ENCODE data around the gene INPP5A. TPM values are rescaled to one million over a fixed set of nuclear protein-coding genes. Genes with fewer than 3 reads are reported as not detected.

Gene INPP5A
- total RNA-seq, 1 donor from 2014 or later, result 35.4 TPM

DNA sequence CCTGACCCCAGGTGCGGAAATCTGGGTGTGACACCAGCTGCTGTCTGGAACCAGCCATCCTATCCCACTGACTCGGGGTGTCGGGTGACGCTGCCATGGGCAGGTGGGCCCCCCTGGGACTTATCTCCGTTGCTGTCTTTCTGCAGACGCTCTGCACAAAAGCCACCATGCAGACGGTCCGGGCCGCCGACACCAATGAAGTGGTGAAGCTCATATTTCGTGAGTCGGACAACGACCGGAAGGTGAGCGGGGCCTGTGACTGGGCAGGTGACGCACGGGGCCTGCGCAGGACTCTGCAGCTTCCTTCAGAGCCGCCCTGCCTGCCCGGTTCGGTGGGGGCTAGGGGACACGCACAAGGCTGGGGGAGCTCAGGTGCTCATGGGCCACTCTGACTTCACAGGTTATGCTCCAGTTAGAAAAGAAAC is 211.8 kb downstream of the INPP5A start:
- TF ChIP-seq, protein P1, sequence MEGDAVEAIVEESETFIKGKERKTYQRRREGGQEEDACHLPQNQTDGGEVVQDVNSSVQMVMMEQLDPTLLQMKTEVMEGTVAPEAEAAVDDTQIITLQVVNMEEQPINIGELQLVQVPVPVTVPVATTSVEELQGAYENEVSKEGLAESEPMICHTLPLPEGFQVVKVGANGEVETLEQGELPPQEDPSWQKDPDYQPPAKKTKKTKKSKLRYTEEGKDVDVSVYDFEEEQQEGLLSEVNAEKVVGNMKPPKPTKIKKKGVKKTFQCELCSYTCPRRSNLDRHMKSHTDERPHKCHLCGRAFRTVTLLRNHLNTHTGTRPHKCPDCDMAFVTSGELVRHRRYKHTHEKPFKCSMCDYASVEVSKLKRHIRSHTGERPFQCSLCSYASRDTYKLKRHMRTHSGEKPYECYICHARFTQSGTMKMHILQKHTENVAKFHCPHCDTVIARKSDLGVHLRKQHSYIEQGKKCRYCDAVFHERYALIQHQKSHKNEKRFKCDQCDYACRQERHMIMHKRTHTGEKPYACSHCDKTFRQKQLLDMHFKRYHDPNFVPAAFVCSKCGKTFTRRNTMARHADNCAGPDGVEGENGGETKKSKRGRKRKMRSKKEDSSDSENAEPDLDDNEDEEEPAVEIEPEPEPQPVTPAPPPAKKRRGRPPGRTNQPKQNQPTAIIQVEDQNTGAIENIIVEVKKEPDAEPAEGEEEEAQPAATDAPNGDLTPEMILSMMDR (conservative IDR thresholded peaks at IDR 0.05), result no peak
- Mint-ChIP-seq H3K4me3 (no peak overlapping the region), H3K9me3 (no peaks in the 10 kb centered on the region), H3K36me3 (ENCODE audit: low read depth) (no peaks in the 10 kb centered on the region), H3K27ac (ENCODE audit: unreplicated experiment) (no peak overlapping the region), H3K4me1 (peaks cover 14% of the 10 kb centered on the region), H3K27me3 (ENCODE audit: low read depth) (peaks cover 52% of the 10 kb centered on the region)
- no peak for DNase-seq (ENCODE audit: low read depth, low spot score)

DNA sequence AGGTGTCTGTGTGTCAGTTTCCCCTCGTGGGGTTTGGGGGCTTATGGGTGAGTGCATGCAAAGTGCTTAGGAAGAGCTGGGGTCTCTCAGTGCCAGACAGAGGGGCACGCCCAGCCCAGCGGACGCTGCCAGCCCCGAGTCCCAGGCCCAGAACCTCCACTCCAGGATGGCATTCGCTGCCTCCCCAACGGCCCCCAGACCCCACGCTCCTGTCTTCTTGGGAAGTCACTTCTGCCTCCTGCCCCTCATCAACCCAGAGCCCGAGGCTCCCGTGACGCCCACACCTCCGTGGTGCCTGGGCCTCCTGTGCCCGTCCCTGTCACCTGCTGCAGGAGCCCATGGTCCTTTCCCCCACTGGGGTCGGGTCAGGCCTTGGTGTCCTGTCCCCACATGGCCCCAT is 213.3 kb downstream of the INPP5A start:
- peaks cover 12% of the 10 kb centered on the region for H3K4me1 Mint-ChIP-seq
- no peak overlapping the region for H3K4me3 Mint-ChIP-seq
- H3K27me3 Mint-ChIP-seq (ENCODE audit: low read depth), result peaks cover 49% of the 10 kb centered on the region
- peaks cover 10% of the 10 kb centered on the region for H3K36me3 Mint-ChIP-seq (ENCODE audit: low read depth)
- no peak for DNase-seq (ENCODE audit: low read depth, low spot score)
- H3K9me3 Mint-ChIP-seq, result peaks cover 6% of the 10 kb centered on the region
- TF ChIP-seq, protein P1 (conservative IDR thresholded peaks at IDR 0.05), result no peak
- H3K27ac Mint-ChIP-seq (ENCODE audit: unreplicated experiment), result no peak overlapping the region

DNA sequence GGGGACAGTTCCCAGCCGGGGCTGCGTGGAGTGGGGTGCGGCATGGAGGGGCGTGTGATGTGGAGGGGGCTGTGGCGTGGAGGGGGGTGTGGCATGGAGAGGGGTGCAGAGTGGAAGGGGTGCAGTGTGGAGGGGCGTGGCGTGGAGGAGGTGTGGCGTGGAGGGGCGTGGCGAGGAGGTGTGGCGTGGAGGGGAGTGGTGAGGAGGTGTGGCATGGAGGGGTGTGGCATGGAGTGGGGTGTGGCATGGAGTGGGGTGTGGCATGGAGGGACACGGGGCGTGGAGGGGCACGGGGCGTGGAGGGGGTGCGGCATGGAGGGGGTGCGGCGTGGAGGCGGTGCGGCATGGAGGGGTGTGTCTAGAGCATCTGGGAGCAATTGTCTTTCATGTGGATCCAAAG is 214.8 kb downstream of the INPP5A start:
- TF ChIP-seq, protein P1 (conservative IDR thresholded peaks at IDR 0.05), result no peak
- Mint-ChIP-seq H3K27ac (ENCODE audit: unreplicated experiment) (no peak overlapping the region), H3K9me3 (peaks cover 6% of the 10 kb centered on the region), H3K36me3 (ENCODE audit: low read depth) (peaks cover 21% of the 10 kb centered on the region), H3K4me3 (no peak overlapping the region), H3K27me3 (ENCODE audit: low read depth) (peaks cover 36% of the 10 kb centered on the region), H3K4me1 (no peaks in the 10 kb centered on the region)
- DNase-seq (ENCODE audit: low read depth, low spot score), result no peak

DNA sequence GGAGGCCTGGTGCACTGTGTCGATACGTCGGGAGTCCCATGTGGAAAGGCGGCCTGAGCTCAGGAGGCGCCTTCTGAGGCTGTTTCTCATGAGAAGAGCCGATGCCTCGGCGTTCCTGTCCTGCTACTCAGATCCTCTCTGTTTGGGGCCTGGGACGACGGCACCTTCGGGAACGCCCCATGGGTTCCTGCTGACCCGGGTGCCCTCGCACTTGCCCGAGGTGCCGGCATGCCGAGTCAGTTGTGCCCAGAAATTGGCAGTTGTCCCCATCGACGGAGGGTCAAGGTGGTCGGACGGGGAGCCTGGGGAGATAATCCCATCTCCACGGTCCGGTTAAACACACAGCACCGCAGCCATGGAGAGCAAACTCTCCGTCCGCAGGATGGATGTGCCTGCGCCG is 215.4 kb downstream of the INPP5A start:
- Mint-ChIP-seq H3K27me3 (ENCODE audit: low read depth) (peaks cover 32% of the 10 kb centered on the region), H3K9me3 (peaks cover 6% of the 10 kb centered on the region), H3K36me3 (ENCODE audit: low read depth) (peaks cover 22% of the 10 kb centered on the region), H3K27ac (ENCODE audit: unreplicated experiment) (no peak overlapping the region), H3K4me3 (no peak overlapping the region), H3K4me1 (no peaks in the 10 kb centered on the region)
- TF ChIP-seq, protein P1 (conservative IDR thresholded peaks at IDR 0.05), result no peak
- no peak for DNase-seq (ENCODE audit: low read depth, low spot score)

DNA sequence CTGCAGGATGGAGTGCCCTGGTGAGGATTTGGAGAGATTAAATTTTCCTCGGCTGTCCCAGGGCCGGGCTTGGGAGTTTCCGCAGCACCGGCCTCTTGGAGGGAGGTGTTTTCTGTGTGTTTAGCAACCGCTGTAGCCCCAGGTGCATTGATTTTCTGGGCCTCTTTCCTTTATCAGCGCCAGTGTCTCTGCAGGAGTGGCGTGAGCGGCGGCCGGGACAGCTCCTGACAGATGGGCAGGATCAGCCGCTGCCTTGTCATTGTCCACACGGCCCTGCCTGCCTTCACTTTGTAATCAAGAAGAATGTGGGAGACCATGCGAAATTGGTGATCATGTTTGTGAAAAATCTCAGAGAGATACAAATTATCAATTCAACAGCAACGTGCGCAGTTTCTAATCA is 216.0 kb downstream of the INPP5A start:
- H3K9me3 Mint-ChIP-seq, result peaks cover 6% of the 10 kb centered on the region
- H3K4me3 Mint-ChIP-seq, result no peak overlapping the region
- no peak for DNase-seq (ENCODE audit: low read depth, low spot score)
- H3K27me3 Mint-ChIP-seq (ENCODE audit: low read depth), result peaks cover 26% of the 10 kb centered on the region
- peaks cover 22% of the 10 kb centered on the region for H3K36me3 Mint-ChIP-seq (ENCODE audit: low read depth)
- H3K4me1 Mint-ChIP-seq, result no peaks in the 10 kb centered on the region
- H3K27ac Mint-ChIP-seq (ENCODE audit: unreplicated experiment), result no peak overlapping the region
- TF ChIP-seq, protein P1 (conservative IDR thresholded peaks at IDR 0.05), result no peak

- Mint-ChIP-seq H3K27me3 (ENCODE audit: low read depth) (peaks cover 21% of the 10 kb centered on the region), H3K4me1 (no peaks in the 10 kb centered on the region), H3K36me3 (ENCODE audit: low read depth) (peaks cover 22% of the 10 kb centered on the region), H3K9me3 (peaks cover 6% of the 10 kb centered on the region), H3K27ac (ENCODE audit: unreplicated experiment) (no peak overlapping the region), H3K4me3 (no peak overlapping the region)
- TF ChIP-seq, protein P1 (conservative IDR thresholded peaks at IDR 0.05), result no peak
- DNase-seq (ENCODE audit: low read depth, low spot score), result no peak
Measured at GRCh38 chr10:132754071-132754470, 216.5 kb downstream of the INPP5A start.
